ENCODE results near the gene SPATA31E1. TPM values are rescaled to one million over a fixed set of nuclear protein-coding genes. Genes with fewer than 3 reads are reported as not detected.
"Not testable (repeated sequence)": the region's sequence is repeated elsewhere in the genome, so short reads cannot be mapped to it uniquely, and the experiment has no call there.

Gene SPATA31E1
- polyA plus RNA-seq, 1 experiment = not detected

DNA sequence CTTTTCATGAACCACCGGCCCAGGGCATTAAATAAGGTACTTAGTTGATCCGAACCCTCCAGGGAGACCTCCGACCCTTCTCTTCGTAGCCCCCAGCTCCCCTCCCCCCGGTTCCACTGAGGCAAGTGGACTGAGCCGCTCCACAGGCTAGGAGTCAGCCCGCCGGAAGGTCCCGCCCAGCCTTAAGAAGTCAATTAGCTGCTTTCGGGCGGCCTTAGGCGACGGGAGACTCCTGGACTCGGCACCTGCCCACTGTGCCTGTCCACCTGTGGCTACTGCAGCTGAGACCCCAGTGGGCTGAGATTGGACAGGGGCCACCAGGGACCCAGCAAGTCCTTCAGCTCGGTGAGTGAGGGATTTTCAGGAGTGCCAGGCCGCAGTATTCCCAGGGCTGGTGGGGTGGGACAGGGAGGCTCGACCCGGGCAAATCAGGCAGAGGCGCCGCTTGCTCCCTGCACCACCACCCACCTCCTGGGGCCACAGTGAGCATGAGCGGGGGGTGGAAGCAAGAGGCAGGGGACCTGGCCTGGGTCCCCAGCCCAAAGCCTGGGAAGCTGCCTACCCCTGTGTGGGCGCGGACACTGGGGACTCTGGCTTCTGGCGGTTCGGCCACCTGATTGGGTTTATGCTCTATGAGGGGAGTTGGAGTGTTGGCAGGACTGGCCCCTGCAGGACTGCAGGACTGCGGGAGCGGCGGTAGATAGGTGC is 39.6 kb upstream of the SPATA31E1 start:
- DNase-seq (ENCODE audit: low read depth) = no peak
- no peak overlapping the region for H3K4me3 ChIP-seq (ENCODE audit: low read depth, low read length)
- CTCF ChIA-PET = no interaction called here
- H3K36me3 ChIP-seq (ENCODE audit: control insufficient read depth, insufficient read depth, low read length) = no peaks in the 10 kb centered on the region
- TF ChIP-seq, protein P1, sequence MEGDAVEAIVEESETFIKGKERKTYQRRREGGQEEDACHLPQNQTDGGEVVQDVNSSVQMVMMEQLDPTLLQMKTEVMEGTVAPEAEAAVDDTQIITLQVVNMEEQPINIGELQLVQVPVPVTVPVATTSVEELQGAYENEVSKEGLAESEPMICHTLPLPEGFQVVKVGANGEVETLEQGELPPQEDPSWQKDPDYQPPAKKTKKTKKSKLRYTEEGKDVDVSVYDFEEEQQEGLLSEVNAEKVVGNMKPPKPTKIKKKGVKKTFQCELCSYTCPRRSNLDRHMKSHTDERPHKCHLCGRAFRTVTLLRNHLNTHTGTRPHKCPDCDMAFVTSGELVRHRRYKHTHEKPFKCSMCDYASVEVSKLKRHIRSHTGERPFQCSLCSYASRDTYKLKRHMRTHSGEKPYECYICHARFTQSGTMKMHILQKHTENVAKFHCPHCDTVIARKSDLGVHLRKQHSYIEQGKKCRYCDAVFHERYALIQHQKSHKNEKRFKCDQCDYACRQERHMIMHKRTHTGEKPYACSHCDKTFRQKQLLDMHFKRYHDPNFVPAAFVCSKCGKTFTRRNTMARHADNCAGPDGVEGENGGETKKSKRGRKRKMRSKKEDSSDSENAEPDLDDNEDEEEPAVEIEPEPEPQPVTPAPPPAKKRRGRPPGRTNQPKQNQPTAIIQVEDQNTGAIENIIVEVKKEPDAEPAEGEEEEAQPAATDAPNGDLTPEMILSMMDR (IDR thresholded peaks at IDR 0.05; ENCODE audit: insufficient read depth, low read depth, low read length) = no peak
- POLR2A ChIA-PET = no interaction called here
- no peaks in the 10 kb centered on the region for H3K27me3 ChIP-seq (ENCODE audit: control insufficient read depth, insufficient read depth, low read length)

DNA sequence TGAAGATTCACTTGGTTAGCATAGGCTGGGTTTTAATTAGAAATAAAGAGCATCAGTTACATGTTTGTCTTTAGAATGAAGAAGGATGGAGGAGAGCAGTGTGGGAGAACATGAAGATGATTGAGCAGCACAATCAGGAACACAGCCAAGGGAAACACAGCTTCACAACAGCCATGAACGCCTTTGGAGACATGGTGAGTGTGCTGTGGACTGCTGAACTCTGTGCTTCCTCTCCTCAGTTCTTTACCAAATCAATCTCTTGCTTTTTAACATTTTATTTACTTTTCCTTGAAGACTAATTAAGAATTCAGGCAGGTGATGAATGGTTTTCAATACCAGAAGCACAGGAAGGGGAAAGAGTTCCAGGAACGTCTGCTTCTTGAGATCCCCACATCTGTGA is 38.2 kb upstream of the SPATA31E1 start:
- Histone ChIP-seq H3K36me3 (ENCODE audit: control insufficient read depth, insufficient read depth, low read length) (no peaks in the 10 kb centered on the region), H3K4me3 (ENCODE audit: low read depth, low read length) (no peak overlapping the region), H3K27me3 (ENCODE audit: control insufficient read depth, insufficient read depth, low read length) (no peaks in the 10 kb centered on the region)
- no peak for DNase-seq (ENCODE audit: low read depth)
- CTCF ChIA-PET = interaction anchor here (1.6 kb wide), 1 partner anchor 10 kb away, joined by 4 read pairs; no protein-coding TSS in a partner anchor
- TF ChIP-seq, protein P1 (IDR thresholded peaks at IDR 0.05; ENCODE audit: insufficient read depth, low read depth, low read length) = no peak
- POLR2A ChIA-PET = no interaction called here

DNA sequence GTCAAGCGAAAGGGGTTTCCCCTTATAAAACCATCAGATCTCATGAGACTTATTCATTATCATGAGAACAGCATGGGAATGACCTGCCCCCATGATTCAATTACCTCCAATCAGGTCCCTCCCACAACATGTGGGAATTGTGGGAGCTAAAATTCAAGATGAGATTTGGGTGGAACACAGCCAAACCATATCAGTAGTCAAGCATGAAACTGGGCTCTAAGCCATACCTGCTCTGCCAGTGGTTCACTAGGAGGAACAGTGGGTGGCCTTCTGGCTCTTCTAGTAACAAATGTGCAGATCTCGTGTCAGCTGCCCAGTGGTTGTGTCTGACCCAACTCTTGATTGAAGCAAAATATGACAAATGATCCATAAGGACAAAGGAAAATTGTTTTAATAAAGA is 34.9 kb upstream of the SPATA31E1 start:
- H3K27me3 ChIP-seq (ENCODE audit: control insufficient read depth, insufficient read depth, low read length); H3K4me3 ChIP-seq (ENCODE audit: low read depth, low read length); H3K36me3 ChIP-seq (ENCODE audit: control insufficient read depth, insufficient read depth, low read length); DNase-seq (ENCODE audit: low read depth); POLR2A ChIA-PET: not testable (repeated sequence)
- CTCF ChIA-PET = interaction anchor here (0.7 kb wide), 1 partner anchor 8 kb away, joined by 3 read pairs; no protein-coding TSS in a partner anchor

DNA sequence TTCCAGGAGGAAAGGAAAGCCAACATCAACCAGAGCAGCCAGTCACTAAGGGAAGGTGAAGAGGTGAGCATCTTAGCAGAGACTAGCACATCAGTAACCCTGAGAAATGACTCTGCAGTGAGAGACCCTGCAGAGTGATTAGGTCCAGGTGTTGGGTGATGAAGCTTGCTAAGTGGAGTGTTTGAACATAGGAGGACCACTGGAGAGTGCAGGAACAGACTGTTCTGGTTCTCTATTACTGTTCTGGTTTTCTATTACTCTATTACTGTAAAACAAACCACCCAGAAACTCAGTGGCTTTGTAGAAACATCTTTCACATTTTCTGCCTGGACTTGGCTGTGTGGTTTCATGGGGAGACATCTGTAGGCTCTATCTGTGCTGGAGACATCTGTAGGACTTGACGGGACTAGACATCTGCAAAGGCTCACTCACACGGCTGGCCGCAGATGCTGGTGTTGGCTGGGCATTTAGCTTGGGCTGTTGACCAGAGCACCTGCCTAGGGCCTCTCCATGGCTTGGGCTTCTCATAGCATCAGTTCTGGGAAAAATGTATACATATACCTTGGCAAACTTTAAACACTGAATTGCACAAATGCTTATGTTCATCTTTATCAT is 33.4 kb upstream of the SPATA31E1 start:
- H3K27me3 ChIP-seq (ENCODE audit: control insufficient read depth, insufficient read depth, low read length) = no peaks in the 10 kb centered on the region
- no peak overlapping the region for H3K4me3 ChIP-seq (ENCODE audit: low read depth, low read length)
- TF ChIP-seq, protein P1 (IDR thresholded peaks at IDR 0.05; ENCODE audit: insufficient read depth, low read depth, low read length) = no peak
- POLR2A ChIA-PET = no interaction called here
- DNase-seq (ENCODE audit: low read depth) = no peak
- CTCF ChIA-PET = interaction anchor here (0.8 kb wide), 1 partner anchor 119 kb away, joined by 3 read pairs; no protein-coding TSS in a partner anchor
- H3K36me3 ChIP-seq (ENCODE audit: control insufficient read depth, insufficient read depth, low read length) = no peaks in the 10 kb centered on the region

DNA sequence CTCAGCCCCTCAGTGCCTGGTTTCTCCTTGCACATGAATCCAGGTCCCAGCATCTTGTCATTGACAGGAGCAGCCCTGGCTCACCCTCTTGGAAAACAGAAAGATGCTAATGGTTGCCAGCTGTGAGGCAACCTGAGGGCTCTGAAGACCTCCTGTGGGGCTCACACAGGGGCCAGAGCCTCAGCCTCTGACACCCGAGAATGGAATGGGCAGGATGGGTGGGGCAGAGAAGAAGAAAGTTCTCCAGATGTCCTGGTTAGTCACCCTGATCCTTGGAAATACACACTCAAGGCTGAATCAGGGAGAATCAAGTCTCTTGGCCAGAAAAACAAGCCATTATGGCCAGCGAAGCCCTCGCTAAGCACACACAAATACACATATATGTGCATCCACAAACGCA is 32.3 kb upstream of the SPATA31E1 start:
- Histone ChIP-seq H3K36me3 (ENCODE audit: control insufficient read depth, insufficient read depth, low read length) (no peaks in the 10 kb centered on the region), H3K27me3 (ENCODE audit: control insufficient read depth, insufficient read depth, low read length) (no peaks in the 10 kb centered on the region), H3K4me3 (ENCODE audit: low read depth, low read length) (no peak overlapping the region)
- POLR2A ChIA-PET = no interaction called here
- DNase-seq (ENCODE audit: low read depth) = peak; percentile 59
- CTCF ChIA-PET = no interaction called here
- TF ChIP-seq, protein P1 (IDR thresholded peaks at IDR 0.05; ENCODE audit: insufficient read depth, low read depth, low read length) = no peak

DNA sequence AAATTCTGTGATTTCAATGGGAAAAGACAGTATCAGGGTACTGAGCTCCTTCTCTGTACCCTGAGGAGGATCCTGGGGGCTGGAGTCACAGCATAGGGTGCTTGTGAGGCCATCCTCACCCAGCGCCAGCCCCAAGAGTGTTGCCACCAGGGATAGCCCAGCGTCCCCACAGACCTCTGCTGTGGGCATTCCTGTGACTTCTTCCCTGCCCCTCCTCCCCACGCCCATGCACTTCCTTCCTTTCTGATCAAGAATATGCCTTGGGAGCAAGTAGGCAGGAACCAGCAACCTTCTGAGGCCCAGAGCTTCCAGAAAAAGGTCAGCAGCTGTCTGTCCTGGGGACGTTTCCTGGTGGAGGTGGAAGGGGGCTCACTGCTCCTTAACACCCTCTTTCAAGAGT is 31.5 kb upstream of the SPATA31E1 start:
- POLR2A ChIA-PET; CTCF ChIA-PET; H3K27me3 ChIP-seq (ENCODE audit: control insufficient read depth, insufficient read depth, low read length); H3K4me3 ChIP-seq (ENCODE audit: low read depth, low read length); DNase-seq (ENCODE audit: low read depth); H3K36me3 ChIP-seq (ENCODE audit: control insufficient read depth, insufficient read depth, low read length): not testable (repeated sequence)

Data from BJ (cell line).